Peyer's patch (tissue), 4 donors: ENCODE data around the gene BEST3.

Source experiments
- CTCF ChIP-seq, 6 experiments: fragments of 450-650 bp in 4 of 6; fragments of 200-600 bp in 2 of 6; sonication (generic) in 1 of 6; IDR thresholded peaks; one replicate each; pipeline ENCODE4 v1.5.1; 2017 to 2019; ENCODE audit warnings: antibody characterized with exemption in 6 of 6, mild to moderate bottlenecking in 3 of 6, moderate library complexity in 1 of 6
- POLR2A ChIP-seq, 2 donors: fragments of 450-650 bp; IDR thresholded peaks; one replicate each; pipeline ENCODE4 v1.5.1; 2017; ENCODE audit warnings: antibody characterized with exemption in 2 of 2, mild to moderate bottlenecking in 2 of 2, moderate library complexity in 2 of 2

- TF ChIP-seq CTCF (IDR thresholded peaks at IDR 0.05) (no peak), POLR2A (IDR thresholded peaks at IDR 0.05) (no peak)
Observed at GRCh38 chr12:69660164-69660863, 38.8 kb downstream of the BEST3 start.
